ENCODE results near the gene PTDSS2. TPM values are rescaled to one million over a fixed set of nuclear protein-coding genes. Genes with fewer than 3 reads are reported as not detected.

The PTDSS2 gene
- total and polyA plus RNA-seq, 2 of the 13 experiments (the other 11 are each of a cell fraction or from before 2014, with no cell fraction given): 21.7 to 26.4 TPM

GRCh38 chr11:518463-519202, 68.6 kb downstream of the PTDSS2 start (continued):
- no peak for TF ChIP-seq DMTF1 (CRISPR knock-in tag; IDR thresholded peaks at IDR 0.05)
- TF ChIP-seq HBP1 (CRISPR knock-in tag; IDR thresholded peaks at IDR 0.05; ENCODE audit: low read depth): no peak
- no peak for TF ChIP-seq FOXP1 (IDR thresholded peaks at IDR 0.05)
- TF ChIP-seq FOXP1 (CRISPR knock-in tag; IDR thresholded peaks at IDR 0.05): no peak
- TF ChIP-seq ADNP (CRISPR knock-in tag; IDR thresholded peaks at IDR 0.05): no peak
- TF ChIP-seq YEATS2 (CRISPR knock-in tag; IDR thresholded peaks at IDR 0.05; ENCODE audit: borderline replicate concordance): peak; percentile 54; the same call in 1 of the 2 replicates
- no peak for TF ChIP-seq ZNF17 (CRISPR knock-in tag; IDR thresholded peaks at IDR 0.05)
- no peak for TF ChIP-seq DR1 (CRISPR knock-in tag; IDR thresholded peaks at IDR 0.05)
- TF ChIP-seq NFE2L2 (IDR thresholded peaks at IDR 0.05; ENCODE audit: low read length): no peak
- no peak; the same call in none of the 2 replicates for TF ChIP-seq ZNF547 (CRISPR knock-in tag; IDR thresholded peaks at IDR 0.05)
- TF ChIP-seq, protein P1, sequence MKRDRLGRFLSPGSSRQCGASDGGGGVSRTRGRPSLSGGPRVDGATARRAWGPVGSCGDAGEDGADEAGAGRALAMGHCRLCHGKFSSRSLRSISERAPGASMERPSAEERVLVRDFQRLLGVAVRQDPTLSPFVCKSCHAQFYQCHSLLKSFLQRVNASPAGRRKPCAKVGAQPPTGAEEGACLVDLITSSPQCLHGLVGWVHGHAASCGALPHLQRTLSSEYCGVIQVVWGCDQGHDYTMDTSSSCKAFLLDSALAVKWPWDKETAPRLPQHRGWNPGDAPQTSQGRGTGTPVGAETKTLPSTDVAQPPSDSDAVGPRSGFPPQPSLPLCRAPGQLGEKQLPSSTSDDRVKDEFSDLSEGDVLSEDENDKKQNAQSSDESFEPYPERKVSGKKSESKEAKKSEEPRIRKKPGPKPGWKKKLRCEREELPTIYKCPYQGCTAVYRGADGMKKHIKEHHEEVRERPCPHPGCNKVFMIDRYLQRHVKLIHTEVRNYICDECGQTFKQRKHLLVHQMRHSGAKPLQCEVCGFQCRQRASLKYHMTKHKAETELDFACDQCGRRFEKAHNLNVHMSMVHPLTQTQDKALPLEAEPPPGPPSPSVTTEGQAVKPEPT (CRISPR knock-in tag; IDR thresholded peaks at IDR 0.05; ENCODE audit: low read depth): no peak
- TF ChIP-seq KDM2A (CRISPR knock-in tag; IDR thresholded peaks at IDR 0.05; ENCODE audit: borderline replicate concordance, low read depth): peak; percentile 93
- no peak; the same call in 1 of the 2 replicates for TF ChIP-seq ZNF274 (CRISPR knock-in tag; IDR thresholded peaks at IDR 0.05)
- TF ChIP-seq KDM5B (CRISPR knock-in tag; IDR thresholded peaks at IDR 0.05; ENCODE audit: borderline replicate concordance): peak; percentile 63; the same call in 1 of the 2 replicates
- TF ChIP-seq, protein P2, sequence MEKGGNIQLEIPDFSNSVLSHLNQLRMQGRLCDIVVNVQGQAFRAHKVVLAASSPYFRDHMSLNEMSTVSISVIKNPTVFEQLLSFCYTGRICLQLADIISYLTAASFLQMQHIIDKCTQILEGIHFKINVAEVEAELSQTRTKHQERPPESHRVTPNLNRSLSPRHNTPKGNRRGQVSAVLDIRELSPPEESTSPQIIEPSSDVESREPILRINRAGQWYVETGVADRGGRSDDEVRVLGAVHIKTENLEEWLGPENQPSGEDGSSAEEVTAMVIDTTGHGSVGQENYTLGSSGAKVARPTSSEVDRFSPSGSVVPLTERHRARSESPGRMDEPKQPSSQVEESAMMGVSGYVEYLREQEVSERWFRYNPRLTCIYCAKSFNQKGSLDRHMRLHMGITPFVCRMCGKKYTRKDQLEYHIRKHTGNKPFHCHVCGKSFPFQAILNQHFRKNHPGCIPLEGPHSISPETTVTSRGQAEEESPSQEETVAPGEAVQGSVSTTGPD (CRISPR knock-in tag; IDR thresholded peaks at IDR 0.05): no peak
- TF ChIP-seq SSRP1 (CRISPR knock-in tag; IDR thresholded peaks at IDR 0.05): no peak
- TF ChIP-seq ZNF556 (CRISPR knock-in tag; IDR thresholded peaks at IDR 0.05; ENCODE audit: borderline replicate concordance): peak; percentile 80; the same call in 1 of the 2 replicates
- TF ChIP-seq ZNF367 (CRISPR knock-in tag; IDR thresholded peaks at IDR 0.05; ENCODE audit: borderline replicate concordance): no peak
- no peak for TF ChIP-seq REXO4 (CRISPR knock-in tag; IDR thresholded peaks at IDR 0.05; ENCODE audit: borderline replicate concordance)
- TF ChIP-seq, protein P3, sequence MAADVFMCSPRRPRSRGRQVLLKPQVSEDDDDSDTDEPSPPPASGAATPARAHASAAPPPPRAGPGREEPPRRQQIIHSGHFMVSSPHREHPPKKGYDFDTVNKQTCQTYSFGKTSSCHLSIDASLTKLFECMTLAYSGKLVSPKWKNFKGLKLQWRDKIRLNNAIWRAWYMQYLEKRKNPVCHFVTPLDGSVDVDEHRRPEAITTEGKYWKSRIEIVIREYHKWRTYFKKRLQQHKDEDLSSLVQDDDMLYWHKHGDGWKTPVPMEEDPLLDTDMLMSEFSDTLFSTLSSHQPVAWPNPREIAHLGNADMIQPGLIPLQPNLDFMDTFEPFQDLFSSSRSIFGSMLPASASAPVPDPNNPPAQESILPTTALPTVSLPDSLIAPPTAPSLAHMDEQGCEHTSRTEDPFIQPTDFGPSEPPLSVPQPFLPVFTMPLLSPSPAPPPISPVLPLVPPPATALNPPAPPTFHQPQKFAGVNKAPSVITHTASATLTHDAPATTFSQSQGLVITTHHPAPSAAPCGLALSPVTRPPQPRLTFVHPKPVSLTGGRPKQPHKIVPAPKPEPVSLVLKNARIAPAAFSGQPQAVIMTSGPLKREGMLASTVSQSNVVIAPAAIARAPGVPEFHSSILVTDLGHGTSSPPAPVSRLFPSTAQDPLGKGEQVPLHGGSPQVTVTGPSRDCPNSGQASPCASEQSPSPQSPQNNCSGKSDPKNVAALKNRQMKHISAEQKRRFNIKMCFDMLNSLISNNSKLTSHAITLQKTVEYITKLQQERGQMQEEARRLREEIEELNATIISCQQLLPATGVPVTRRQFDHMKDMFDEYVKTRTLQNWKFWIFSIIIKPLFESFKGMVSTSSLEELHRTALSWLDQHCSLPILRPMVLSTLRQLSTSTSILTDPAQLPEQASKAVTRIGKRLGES (CRISPR knock-in tag; IDR thresholded peaks at IDR 0.05; ENCODE audit: borderline replicate concordance): no peak
